ENCODE results near the gene ACTR5. TPM values are rescaled to one million over a fixed set of nuclear protein-coding genes. Genes with fewer than 3 reads are reported as not detected.

ACTR5 gene
- polyA plus RNA-seq, 1 donor from 2014 or later: 23.3 TPM

DNA sequence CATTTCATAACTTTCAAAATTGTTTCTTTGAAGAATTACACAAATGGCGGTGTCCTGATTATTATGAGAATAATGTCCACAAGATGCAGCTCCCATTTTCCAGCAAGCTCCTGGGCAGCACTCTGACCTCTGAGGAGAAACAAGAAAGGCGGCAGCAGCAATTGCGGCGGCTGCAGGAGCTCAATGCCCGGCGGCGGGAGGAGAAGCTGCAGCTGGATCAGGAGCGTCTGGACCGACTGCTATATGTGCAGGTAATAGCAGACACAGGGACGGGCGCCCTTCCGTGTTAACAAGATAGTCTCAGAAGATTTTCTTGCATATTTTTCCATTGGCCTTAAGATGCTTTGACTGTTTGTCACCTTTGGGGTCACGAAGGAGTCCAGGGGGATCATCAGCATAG is 6.7 kb downstream of the ACTR5 start:
- H4K20me1 ChIP-seq (ENCODE audit: insufficient read depth): no peaks in the 10 kb centered on the region
- H3K4me2 ChIP-seq (ENCODE audit: low read length): no peak overlapping the region
- H3K36me3 ChIP-seq (ENCODE audit: insufficient read depth, low read length): peaks cover 19% of the 10 kb centered on the region
- no peaks in the 10 kb centered on the region for H3K9me3 ChIP-seq (ENCODE audit: low read length)
- no peak overlapping the region for H2AFZ ChIP-seq (ENCODE audit: low read depth, low read length)
- H3K27ac ChIP-seq (ENCODE audit: low read length): no peak overlapping the region
- H3K4me3 ChIP-seq (ENCODE audit: low read length): no peak overlapping the region
- H3K9ac ChIP-seq (ENCODE audit: low read length): no peak overlapping the region
- H3K9me2 ChIP-seq (ENCODE audit: insufficient read depth, low read length): no peaks in the 10 kb centered on the region
- H3F3A ChIP-seq (ENCODE audit: insufficient read depth, low read length, poor library complexity, severe bottlenecking): no peaks in the 10 kb centered on the region
- no peaks in the 10 kb centered on the region for H3K27me3 ChIP-seq (ENCODE audit: insufficient read depth, low read depth, low read length)
- H3K79me2 ChIP-seq (replicated peaks; ENCODE audit: insufficient read depth, low read length): peaks cover 17% of the 10 kb centered on the region
- TF ChIP-seq POLR2AphosphoS5 (IDR thresholded peaks at IDR 0.05) (no peak), EP300 (conservative IDR thresholded peaks at IDR 0.05; ENCODE audit: poor library complexity, severe bottlenecking) (no peak), TAF1 (IDR thresholded peaks at IDR 0.05; ENCODE audit: low read depth) (no peak), MXI1 (conservative IDR thresholded peaks at IDR 0.05; ENCODE audit: poor library complexity, severe bottlenecking) (no peak), SMC3 (conservative IDR thresholded peaks at IDR 0.05; ENCODE audit: poor library complexity) (no peak), EZH2 (IDR thresholded peaks at IDR 0.05; ENCODE audit: borderline replicate concordance, insufficient read depth, low read length, poor library complexity, severe bottlenecking) (no peak)
- TF ChIP-seq, protein P1, sequence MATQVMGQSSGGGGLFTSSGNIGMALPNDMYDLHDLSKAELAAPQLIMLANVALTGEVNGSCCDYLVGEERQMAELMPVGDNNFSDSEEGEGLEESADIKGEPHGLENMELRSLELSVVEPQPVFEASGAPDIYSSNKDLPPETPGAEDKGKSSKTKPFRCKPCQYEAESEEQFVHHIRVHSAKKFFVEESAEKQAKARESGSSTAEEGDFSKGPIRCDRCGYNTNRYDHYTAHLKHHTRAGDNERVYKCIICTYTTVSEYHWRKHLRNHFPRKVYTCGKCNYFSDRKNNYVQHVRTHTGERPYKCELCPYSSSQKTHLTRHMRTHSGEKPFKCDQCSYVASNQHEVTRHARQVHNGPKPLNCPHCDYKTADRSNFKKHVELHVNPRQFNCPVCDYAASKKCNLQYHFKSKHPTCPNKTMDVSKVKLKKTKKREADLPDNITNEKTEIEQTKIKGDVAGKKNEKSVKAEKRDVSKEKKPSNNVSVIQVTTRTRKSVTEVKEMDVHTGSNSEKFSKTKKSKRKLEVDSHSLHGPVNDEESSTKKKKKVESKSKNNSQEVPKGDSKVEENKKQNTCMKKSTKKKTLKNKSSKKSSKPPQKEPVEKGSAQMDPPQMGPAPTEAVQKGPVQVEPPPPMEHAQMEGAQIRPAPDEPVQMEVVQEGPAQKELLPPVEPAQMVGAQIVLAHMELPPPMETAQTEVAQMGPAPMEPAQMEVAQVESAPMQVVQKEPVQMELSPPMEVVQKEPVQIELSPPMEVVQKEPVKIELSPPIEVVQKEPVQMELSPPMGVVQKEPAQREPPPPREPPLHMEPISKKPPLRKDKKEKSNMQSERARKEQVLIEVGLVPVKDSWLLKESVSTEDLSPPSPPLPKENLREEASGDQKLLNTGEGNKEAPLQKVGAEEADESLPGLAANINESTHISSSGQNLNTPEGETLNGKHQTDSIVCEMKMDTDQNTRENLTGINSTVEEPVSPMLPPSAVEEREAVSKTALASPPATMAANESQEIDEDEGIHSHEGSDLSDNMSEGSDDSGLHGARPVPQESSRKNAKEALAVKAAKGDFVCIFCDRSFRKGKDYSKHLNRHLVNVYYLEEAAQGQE (IDR thresholded peaks at IDR 0.05; ENCODE audit: borderline replicate concordance): no peak
- TF ChIP-seq, protein P2, sequence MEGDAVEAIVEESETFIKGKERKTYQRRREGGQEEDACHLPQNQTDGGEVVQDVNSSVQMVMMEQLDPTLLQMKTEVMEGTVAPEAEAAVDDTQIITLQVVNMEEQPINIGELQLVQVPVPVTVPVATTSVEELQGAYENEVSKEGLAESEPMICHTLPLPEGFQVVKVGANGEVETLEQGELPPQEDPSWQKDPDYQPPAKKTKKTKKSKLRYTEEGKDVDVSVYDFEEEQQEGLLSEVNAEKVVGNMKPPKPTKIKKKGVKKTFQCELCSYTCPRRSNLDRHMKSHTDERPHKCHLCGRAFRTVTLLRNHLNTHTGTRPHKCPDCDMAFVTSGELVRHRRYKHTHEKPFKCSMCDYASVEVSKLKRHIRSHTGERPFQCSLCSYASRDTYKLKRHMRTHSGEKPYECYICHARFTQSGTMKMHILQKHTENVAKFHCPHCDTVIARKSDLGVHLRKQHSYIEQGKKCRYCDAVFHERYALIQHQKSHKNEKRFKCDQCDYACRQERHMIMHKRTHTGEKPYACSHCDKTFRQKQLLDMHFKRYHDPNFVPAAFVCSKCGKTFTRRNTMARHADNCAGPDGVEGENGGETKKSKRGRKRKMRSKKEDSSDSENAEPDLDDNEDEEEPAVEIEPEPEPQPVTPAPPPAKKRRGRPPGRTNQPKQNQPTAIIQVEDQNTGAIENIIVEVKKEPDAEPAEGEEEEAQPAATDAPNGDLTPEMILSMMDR (IDR thresholded peaks at IDR 0.05; ENCODE audit: poor library complexity, severe bottlenecking): no peak

DNA sequence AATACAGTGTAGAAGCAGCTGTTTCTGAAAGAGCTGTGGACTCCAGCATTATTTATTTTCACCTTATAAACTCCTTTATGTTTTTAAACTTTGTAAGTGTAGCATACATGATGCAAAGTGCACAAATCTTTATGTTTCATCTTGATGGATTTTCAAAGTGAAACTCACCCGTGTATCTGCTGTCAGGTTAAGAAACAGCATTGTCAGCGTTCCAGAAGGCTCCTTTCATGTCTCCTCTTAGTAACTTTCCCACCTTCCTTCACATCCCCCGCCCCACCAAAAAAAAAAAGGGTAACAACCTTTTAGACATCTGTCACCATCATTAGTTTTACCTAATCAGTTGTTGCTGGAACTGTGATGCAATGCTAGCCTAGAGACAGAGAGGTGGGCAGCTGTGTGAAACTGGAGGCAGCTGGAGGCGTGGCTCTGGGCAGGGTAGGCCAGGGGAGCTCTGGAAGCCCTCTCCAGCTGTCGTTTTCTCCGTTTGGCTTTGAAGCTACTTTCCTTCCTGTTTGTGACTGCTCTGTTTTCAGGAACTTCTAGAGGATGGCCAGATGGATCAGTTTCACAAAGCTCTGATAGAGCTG is 7.2 kb downstream of the ACTR5 start:
- no peaks in the 10 kb centered on the region for H3K27me3 ChIP-seq (ENCODE audit: insufficient read depth, low read depth, low read length)
- TF ChIP-seq SMC3 (conservative IDR thresholded peaks at IDR 0.05; ENCODE audit: poor library complexity) (no peak), POLR2AphosphoS5 (IDR thresholded peaks at IDR 0.05) (no peak), EZH2 (IDR thresholded peaks at IDR 0.05; ENCODE audit: borderline replicate concordance, insufficient read depth, low read length, poor library complexity, severe bottlenecking) (no peak), MXI1 (conservative IDR thresholded peaks at IDR 0.05; ENCODE audit: poor library complexity, severe bottlenecking) (no peak), EP300 (conservative IDR thresholded peaks at IDR 0.05; ENCODE audit: poor library complexity, severe bottlenecking) (no peak), TAF1 (IDR thresholded peaks at IDR 0.05; ENCODE audit: low read depth) (no peak), RAD21 (conservative IDR thresholded peaks at IDR 0.05) (no peak)
- TF ChIP-seq, protein P2 (IDR thresholded peaks at IDR 0.05; ENCODE audit: poor library complexity, severe bottlenecking): no peak
- TF ChIP-seq, protein P1 (IDR thresholded peaks at IDR 0.05; ENCODE audit: borderline replicate concordance): no peak
- no peak overlapping the region for H2AFZ ChIP-seq (ENCODE audit: low read depth, low read length)
- H3K9ac ChIP-seq (ENCODE audit: low read length): no peak overlapping the region
- H3K36me3 ChIP-seq (ENCODE audit: insufficient read depth, low read length): peaks cover 19% of the 10 kb centered on the region
- no peak overlapping the region for H3K4me3 ChIP-seq (ENCODE audit: low read length)
- H3K9me3 ChIP-seq (ENCODE audit: low read length): no peaks in the 10 kb centered on the region
- H3K27ac ChIP-seq (ENCODE audit: low read length): no peak overlapping the region
- no peaks in the 10 kb centered on the region for H3F3A ChIP-seq (ENCODE audit: insufficient read depth, low read length, poor library complexity, severe bottlenecking)
- no peaks in the 10 kb centered on the region for H4K20me1 ChIP-seq (ENCODE audit: insufficient read depth)
- H3K4me2 ChIP-seq (ENCODE audit: low read length): no peak overlapping the region
- H3K79me2 ChIP-seq (replicated peaks; ENCODE audit: insufficient read depth, low read length): peaks cover 13% of the 10 kb centered on the region
- no peaks in the 10 kb centered on the region for H3K9me2 ChIP-seq (ENCODE audit: insufficient read depth, low read length)

All from neural cell (in vitro differentiated cells).